K562 (cell line): Measurements from ENCODE around the gene NRP1. TPM values are rescaled to one million over a fixed set of nuclear protein-coding genes. Genes with fewer than 3 reads are reported as not detected.

Source experiments
- ATAC-seq: fragments of 200-7000 bp; cut with Tn5 transposase; 3 replicates; pipeline ENCODE4 v1.9.1; 2020; ENCODE audit warnings: moderate library complexity
- BruUV-seq: library from RNA; stranded (reverse); fragments of 400-500 nt; replicated peaks from 2 replicates; lab custom pipeline; 2021; lab: Mats Ljungman, UMichigan
- CTCF ChIA-PET: fragments of 300-600 bp; formaldehyde crosslinking; extraction: SDS; loops from one replicate; lab custom pipeline; 2021; ENCODE audit warnings: low intra/inter-chr PET ratio; lab: Yijun Ruan, JAX
- POLR2A ChIA-PET: fragments of 300-600, 350-650 bp; sonication (Branson Sonifier 250); formaldehyde crosslinking; extraction: SDS; loops from one replicate; lab custom pipeline; 2021; ENCODE audit warnings: antibody characterized with exemption, inconsistent platforms; lab: Yijun Ruan, JAX
- DNase-seq, 4 experiments: peaks; one replicate each; pipeline versions ENCODE4 v3.0.0 to v3.0.0-alpha.2; 2011 to 2018; ENCODE audit warnings: low spot score in 3 of 4, mixed read lengths in 3 of 4; ENCODE audit errors: extremely low read depth in 1 of 4
- FAIRE-seq: peaks from 2 replicates; lab custom pipeline; 2011; peaks lifted over from hg19 to GRCh38; lab: Jason Lieb, UNC
- H2AFZ ChIP-seq: 2 replicates; pipeline ENCODE4 v1.6.0; 2011; ENCODE audit warnings: low read depth, low read length, control low read depth, inconsistent platforms
- H3K27ac ChIP-seq: fragments of 200-600 bp; 3 replicates; pipeline ENCODE4 v1.8.0; 2011; ENCODE audit warnings: low read depth, mild to moderate bottlenecking, control low read depth, inconsistent platforms, low read length, moderate library complexity, mixed read lengths; ENCODE audit errors: extremely low read depth
- H3K27me3 ChIP-seq, 2 experiments: fragments of 300-600 bp in 1 of 2; 2 replicates in 1 of 2; 3 replicates in 1 of 2; pipeline versions ENCODE4 v1.6.0 to v1.8.0; 2011; ENCODE audit warnings: inconsistent platforms in 2 of 2, low read length in 2 of 2, mild to moderate bottlenecking in 1 of 2, mixed read lengths in 1 of 2, moderate library complexity in 1 of 2; ENCODE audit not compliant: control insufficient read depth in 2 of 2, insufficient read depth in 2 of 2
- H3K36me3 ChIP-seq: fragments of 300-600 bp; 3 replicates; pipeline ENCODE4 v1.8.0; 2011; ENCODE audit warnings: mild to moderate bottlenecking, low read length, inconsistent platforms; ENCODE audit not compliant: control insufficient read depth, insufficient read depth
- H3K4me1 ChIP-seq, 2 experiments: fragments of 200-600 bp in 1 of 2; replicated peaks in 1 of 2; 2 replicates in 1 of 2; 3 replicates in 1 of 2; pipeline versions ENCODE4 v1.5.1 to v1.8.0; 2011; ENCODE audit warnings: inconsistent platforms in 2 of 2, low read length in 2 of 2, mild to moderate bottlenecking in 1 of 2, mixed read lengths in 1 of 2, moderate library complexity in 1 of 2; ENCODE audit not compliant: control insufficient read depth in 2 of 2, insufficient read depth in 2 of 2
- H3K4me2 ChIP-seq: 2 replicates; pipeline ENCODE4 v1.6.1; 2011; ENCODE audit warnings: low read length, control low read depth, inconsistent platforms, mixed read lengths; ENCODE audit not compliant: insufficient read depth
- H3K4me3 ChIP-seq: fragments of 200-600 bp; sonication (generic), shearing (Covaris generic); 2 replicates; pipeline ENCODE4 v1.5.1; 2016; ENCODE audit warnings: control low read depth, inconsistent platforms
- H3K79me2 ChIP-seq: fragments of 200-600 bp; 3 replicates; pipeline ENCODE4 v1.8.0; 2011; ENCODE audit warnings: low read length, inconsistent platforms; ENCODE audit not compliant: control insufficient read depth, insufficient read depth
- H3K9ac ChIP-seq, 2 experiments: 2 replicates each; pipeline versions ENCODE4 v1.6.0 to v1.6.1; 2011; ENCODE audit warnings: low read depth in 2 of 2, low read length in 2 of 2, control low read depth in 1 of 2, inconsistent platforms in 1 of 2, mild to moderate bottlenecking in 1 of 2, mixed read lengths in 1 of 2; ENCODE audit not compliant: insufficient read depth in 1 of 2
- H3K9me1 ChIP-seq: one replicate; pipeline ENCODE4 v1.6.0; 2011; ENCODE audit warnings: inconsistent platforms, mild to moderate bottlenecking, low read length, moderate library complexity; ENCODE audit not compliant: control insufficient read depth, insufficient read depth
- H3K9me3 ChIP-seq: replicated peaks from 2 replicates; pipeline ENCODE4 v1.5.1; 2011; ENCODE audit warnings: low read depth, low read length, inconsistent platforms; ENCODE audit not compliant: control insufficient read depth, insufficient read depth
- H4K20me1 ChIP-seq: replicated peaks from 2 replicates; pipeline ENCODE4 v1.6.1; 2011; ENCODE audit warnings: low read length, inconsistent platforms, mixed read lengths; ENCODE audit not compliant: control insufficient read depth, insufficient read depth
- EGR1 ChIP-seq: fragments of 450-650 bp; conservative IDR thresholded peaks from 2 replicates; pipeline ENCODE4 v1.6.1; 2017; ENCODE audit warnings: mild to moderate bottlenecking
- FOS ChIP-seq: IDR thresholded peaks from 3 replicates; pipeline ENCODE4 v1.6.1; 2011; ENCODE audit not compliant: insufficient read length; ENCODE audit errors: extremely low read depth
- KLF1 ChIP-seq: fragments of 450-650 bp; IDR thresholded peaks from 2 replicates; pipeline ENCODE4 v1.6.1; 2016; ENCODE audit warnings: missing genetic modification characterization, missing compliant biosample characterization
- PCBP1 ChIP-seq: fragments of 200-400 bp; formaldehyde crosslinking; IDR thresholded peaks from 2 replicates; pipeline ENCODE4 v1.6.1; 2018; ENCODE audit warnings: mild to moderate bottlenecking, low read depth, low read length; ENCODE audit not compliant: poor library complexity, severe bottlenecking
- RAD21 ChIP-seq, 2 experiments: fragments of 250-450 bp in 1 of 2; fragments of 450-650 bp in 1 of 2; sonication (Bioruptor Pico) in 1 of 2; formaldehyde crosslinking in 1 of 2; IDR thresholded peaks in 1 of 2; conservative IDR thresholded peaks in 1 of 2; 2 replicates each; pipeline versions ENCODE4 v1.4.0 to v1.8.0; 2020 to 2022; ENCODE audit warnings: mild to moderate bottlenecking in 2 of 2, moderate library complexity in 1 of 2
- SRSF1 ChIP-seq: fragments of 200-400 bp; formaldehyde crosslinking; IDR thresholded peaks from 2 replicates; pipeline ENCODE4 v1.6.1; 2017; ENCODE audit warnings: mild to moderate bottlenecking, low read depth, low read length, moderate library complexity
- TCF3 ChIP-seq: sonication (generic); formaldehyde crosslinking; IDR thresholded peaks from 2 replicates; pipeline ENCODE4 v1.4.0; 2020; ENCODE audit warnings: mild to moderate bottlenecking, missing genetic modification reagents
- ZBTB34 ChIP-seq: fragments of 250-450 bp; sonication (Bioruptor Pico); IDR thresholded peaks from 2 replicates; pipeline ENCODE4 v1.8.0; 2021; ENCODE audit warnings: mild to moderate bottlenecking, moderate library complexity
- ZBTB49 ChIP-seq: sonication (generic); formaldehyde crosslinking; IDR thresholded peaks from 2 replicates; pipeline ENCODE4 v1.8.0; 2022; ENCODE audit warnings: missing genetic modification reagents, mild to moderate bottlenecking, borderline replicate concordance
- WGBS: fragments of 100-300 bp; shearing (Covaris generic); methylation state at CpG from one replicate; pipeline ENCODE4 v1.1.6; 2016; ENCODE audit warnings: low coverage, mixed read lengths; ENCODE audit not compliant: insufficient coverage; ENCODE audit errors: missing lambda C conversion rate; 5-methylcytosine and 5-hydroxymethylcytosine counted together
- in situ Hi-C: fragments of 300-500 bp; cut with MboI; formaldehyde crosslinking; loops from 4 replicates; pipeline ENCODE4 v1.15.0; 2018; ENCODE audit warnings: inconsistent platforms, mixed read lengths
- intact Hi-C: fragments of 100-400 bp; cut with micrococcal nuclease; formaldehyde crosslinking; loops from 2 replicates; pipeline ENCODE4 v1.14.2; 2022
- polyA plus RNA-seq, 8 experiments: library from polyadenylated mRNA; depleted of rRNA in 4 of 8; stranded (reverse) in 5 of 8; unstranded in 3 of 8; fragments of >200 nt; fragmentation: Nextera tagmentation in 2 of 8; fragmentation: Illumina TruSeq in 1 of 8; extraction: Ambion mirVana in 2 of 8; extraction: Trizol in 1 of 8; gene quantifications; 2 replicates each; pipeline versions ENCODE4 v1.2.1 to v1.2.3, GENCODE V29; 2011 to 2014; ENCODE audit warnings: inconsistent platforms in 1 of 8, missing spikeins in 1 of 8
- total RNA-seq, 7 experiments: library from RNA; depleted of rRNA in 6 of 7; stranded (reverse); fragments of >200 nt in 6 of 7; fragmentation: Illumina TruSeq in 2 of 7; extraction: Trizol in 2 of 7; gene quantifications; 2 replicates each; pipeline versions ENCODE4 v1.2.1 to v1.2.3, GENCODE V29; 2011 to 2021; ENCODE audit warnings: low replicate concordance in 1 of 7

NRP1 gene
- total and polyA plus RNA-seq, 9 of the 15 experiments (the other 6 are each of a cell fraction or from before 2014, with no cell fraction given): 0.01 to 0.38 (median 0.04) TPM; not detected in 5

- H3K4me3 ChIP-seq: no peak overlapping the region
- no peaks in the 10 kb centered on the region for H3K36me3 ChIP-seq
- no peak overlapping the region for H3K27ac ChIP-seq
- no peaks in the 10 kb centered on the region for H3K79me2 ChIP-seq
- in situ Hi-C loops (no loop called here), intact Hi-C loops (no loop called here)
- ATAC-seq (no peak), FAIRE-seq (no peak), DNase-seq (no peak)
- POLR2A ChIA-PET: no interaction called here
- no peaks in the 10 kb centered on the region for H3K4me1 ChIP-seq
- no peaks in the 10 kb centered on the region for H3K9me1 ChIP-seq
- H2AFZ ChIP-seq: no peak overlapping the region
- CTCF ChIA-PET: no interaction called here
- no peaks in the 10 kb centered on the region for H3K9me3 ChIP-seq
- 0% methylated on average over 4 of the region's 4 CpGs for WGBS
- no TSS peak for BruUV-seq
- TF ChIP-seq TCF3 (CRISPR knock-in tag): no peak
- TF ChIP-seq KLF1: no peak
- no peak for TF ChIP-seq FOS
- no peak for TF ChIP-seq SRSF1
- no peak overlapping the region for H3K9ac ChIP-seq
- H3K27me3 ChIP-seq: peaks cover 4 to 5% of the 10 kb centered on the region in 2 experiments; a peak in 2 of 5 replicates
- no peaks in the 10 kb centered on the region for H4K20me1 ChIP-seq
- H3K4me2 ChIP-seq: no peak overlapping the region
Measured at GRCh38 chr10:33256458-33256857, 78.0 kb downstream of the NRP1 start.

GRCh38 chr10:33254556-33255160 is 79.8 kb downstream of the NRP1 start:
- BruUV-seq: no TSS peak
- intact Hi-C loops: no loop called here
- Histone ChIP-seq H3K4me1 (no peaks in the 10 kb centered on the region), H3K79me2 (no peaks in the 10 kb centered on the region), H3K9ac (no peak overlapping the region), H2AFZ (no peak overlapping the region), H3K4me3 (no peak overlapping the region), H3K4me2 (no peak overlapping the region), H3K36me3 (no peaks in the 10 kb centered on the region), H3K27ac (no peak overlapping the region), H3K9me1 (no peaks in the 10 kb centered on the region), H4K20me1 (no peaks in the 10 kb centered on the region), H3K9me3 (no peaks in the 10 kb centered on the region), H3K27me3 (peaks cover 4 to 5% of the 10 kb centered on the region in 2 experiments; a peak in 2 of 5 replicates)
- ChIA-PET CTCF (no interaction called here), POLR2A (no interaction called here)
- no peak for DNase-seq
- 2% methylated on average over 3 of the region's 3 CpGs for WGBS
- FAIRE-seq: no peak
- no peak for ATAC-seq
- in situ Hi-C loops: no loop called here
- TF ChIP-seq RAD21 (CRISPR knock-in tag; conservative IDR thresholded peaks at IDR 0.05 in 1 of 2, IDR thresholded peaks at IDR 0.05 in 1 of 2) (no peak), ZBTB34 (CRISPR knock-in tag) (no peak), EGR1 (no peak), ZBTB49 (CRISPR knock-in tag) (no peak), PCBP1 (no peak)
